ENCODE results near the gene SNRPN.
"Not testable (repeated sequence)": the region's sequence is repeated elsewhere in the genome, so short reads cannot be mapped to it uniquely, and the experiment has no call there.

Gene SNRPN

DNA sequence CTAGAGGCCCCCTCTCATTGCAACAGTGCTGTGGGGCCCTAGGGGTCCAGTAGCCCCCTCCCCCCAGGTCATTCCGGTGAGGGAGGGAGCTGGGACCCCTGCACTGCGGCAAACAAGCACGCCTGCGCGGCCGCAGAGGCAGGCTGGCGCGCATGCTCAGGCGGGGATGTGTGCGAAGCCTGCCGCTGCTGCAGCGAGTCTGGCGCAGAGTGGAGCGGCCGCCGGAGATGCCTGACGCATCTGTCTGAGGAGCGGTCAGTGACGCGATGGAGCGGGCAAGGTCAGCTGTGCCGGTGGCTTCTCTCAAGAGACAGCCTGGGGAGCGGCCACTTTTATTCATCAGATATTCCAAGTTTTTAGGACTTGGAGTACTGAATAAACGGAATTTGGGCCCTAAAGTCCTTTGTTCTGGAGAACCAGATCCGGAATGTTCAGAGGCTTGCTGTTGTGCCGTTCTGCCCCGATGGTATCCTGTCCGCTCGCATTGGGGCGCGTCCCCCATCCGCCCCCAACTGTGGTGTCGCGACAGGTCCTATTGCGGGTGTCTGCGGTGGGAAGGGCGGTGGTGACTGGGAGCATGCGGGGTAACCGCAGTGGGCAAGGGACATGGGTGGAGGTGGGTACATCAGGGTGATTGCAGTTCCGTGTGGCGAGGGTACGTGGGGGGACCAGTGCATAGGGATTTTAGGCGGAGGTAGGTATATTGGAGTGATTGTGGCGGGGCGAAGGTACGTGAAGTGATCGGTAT lies at the start of gene SNRPN, which contains the start of gene SNURF:
Gene SNRPN (plus strand): TSS at position 205 of the 748 bp plus-strand sequence. CDS start 19,467 bp downstream, outside the sequence.
Gene SNURF (plus strand): TSS at position 205 of the 748 bp plus-strand sequence. CDS start 62 bp downstream, at position 267.
- no peak for DNase-seq (ENCODE audit: low spot score)

DNA sequence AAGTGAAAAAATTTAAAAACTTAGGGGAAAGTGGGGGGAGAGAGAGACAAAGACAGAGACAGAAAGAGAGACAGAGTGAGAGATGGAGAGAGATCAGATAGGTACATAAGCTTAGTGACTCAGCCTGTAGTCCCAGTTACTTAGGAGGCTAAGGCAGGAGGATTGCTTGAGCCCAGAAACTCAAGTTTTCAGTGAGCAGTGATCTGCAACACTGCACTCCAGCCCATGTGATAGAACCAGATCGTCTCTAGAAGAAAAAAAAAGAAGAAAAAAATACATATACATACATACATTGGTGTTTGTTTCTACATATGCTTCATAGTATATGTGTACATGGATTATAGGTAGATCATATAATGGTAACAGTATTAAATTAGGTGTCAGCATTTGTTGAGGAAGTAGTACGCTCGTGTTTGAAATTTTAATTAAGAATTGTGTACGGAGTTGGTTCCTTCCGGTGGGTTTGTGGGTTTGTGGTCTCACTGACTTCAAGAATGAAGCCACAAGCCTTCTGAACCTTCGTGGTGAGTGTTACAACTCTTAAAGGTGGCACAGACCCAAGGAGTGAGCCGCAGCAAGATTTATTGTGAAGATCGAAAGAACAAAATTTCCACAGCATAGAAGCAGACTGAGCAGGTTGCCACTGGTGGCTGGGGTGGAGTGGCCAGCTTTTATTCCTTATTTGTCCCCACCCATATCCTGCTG lies 38.3 kb upstream of the SNRPN start:
- no peak for DNase-seq (ENCODE audit: low spot score)

DNA sequence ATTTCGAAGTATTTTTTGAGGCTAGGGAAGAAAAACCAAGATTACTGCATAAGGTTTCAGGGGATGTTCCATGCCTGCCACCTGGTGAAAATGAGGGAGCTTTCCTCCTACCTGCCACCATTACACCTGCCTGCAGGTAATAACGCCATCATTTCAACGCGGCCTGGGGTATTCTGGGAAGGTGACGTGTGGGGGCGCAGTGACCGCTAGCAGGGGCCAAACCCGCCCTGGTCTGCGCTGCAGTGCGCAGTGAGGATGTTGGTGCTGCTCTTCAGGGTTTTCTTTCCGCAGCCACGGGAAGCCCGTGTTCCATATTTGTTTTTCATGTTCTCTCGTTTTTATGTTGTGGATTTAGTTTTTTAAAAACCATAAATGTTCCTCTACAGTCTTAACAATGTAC lies 37.4 kb upstream of the SNRPN start:
- DNase-seq (ENCODE audit: low spot score) = no peak

DNA sequence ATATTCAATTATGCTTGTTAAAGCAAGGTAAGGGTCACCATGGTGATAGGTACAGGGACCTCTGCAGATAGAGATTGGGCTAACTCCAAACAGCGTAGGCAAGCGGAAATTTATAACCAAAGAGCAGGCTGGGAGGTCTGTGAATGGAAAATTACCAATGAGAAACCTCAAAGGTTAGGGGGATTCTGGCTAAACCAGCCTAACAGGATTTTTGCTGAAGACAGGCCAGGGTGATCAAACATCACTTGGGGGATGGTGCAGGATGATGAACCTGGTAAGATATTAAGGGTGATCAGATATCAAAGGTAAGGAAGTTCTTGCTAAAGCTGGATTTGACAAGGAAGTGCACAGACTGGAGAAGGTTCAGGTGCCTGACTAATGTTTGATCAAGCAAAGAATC lies 35.3 kb upstream of the SNRPN start:
- DNase-seq (ENCODE audit: low spot score) = no peak

DNA sequence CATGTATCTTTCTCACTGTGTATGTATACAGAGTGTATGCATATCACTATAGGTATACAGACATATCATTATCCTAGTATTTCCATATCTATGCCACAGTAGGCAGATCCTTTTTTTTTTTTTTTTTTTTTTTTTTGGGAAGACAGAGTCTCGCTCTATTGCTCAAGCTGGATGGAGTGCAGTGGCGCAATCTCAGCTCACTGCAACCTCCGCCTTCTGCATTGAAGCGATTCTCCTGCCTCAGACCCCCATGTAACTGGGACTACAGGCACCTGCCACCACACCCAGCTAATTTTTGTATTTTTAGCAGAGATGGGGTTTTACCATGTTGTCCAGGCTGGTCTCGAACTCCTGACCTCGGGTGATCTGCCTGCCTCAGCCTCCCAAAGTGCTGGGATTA lies 32.0 kb upstream of the SNRPN start:
- not testable (repeated sequence) for DNase-seq (ENCODE audit: low spot score)

DNA sequence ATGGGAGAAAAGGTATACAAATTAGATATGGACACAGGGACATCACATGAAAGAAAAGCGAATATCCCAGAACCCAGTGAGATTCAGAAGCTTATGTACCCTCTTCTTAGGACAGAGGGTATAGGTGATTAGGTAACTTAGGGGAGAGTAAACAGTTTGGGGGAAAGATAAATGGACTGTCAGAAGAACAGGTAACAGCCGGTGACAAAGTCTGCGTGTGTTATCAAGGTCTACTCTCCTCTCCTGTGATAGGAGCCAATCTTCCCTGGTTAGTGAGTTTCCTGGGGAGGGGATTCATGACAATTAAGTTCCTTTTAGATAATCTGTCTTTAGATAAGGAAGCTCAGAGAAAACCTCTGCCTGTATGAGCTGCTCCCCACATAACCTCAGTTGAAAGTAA lies 30.6 kb upstream of the SNRPN start:
- no peak for DNase-seq (ENCODE audit: low spot score)

DNA sequence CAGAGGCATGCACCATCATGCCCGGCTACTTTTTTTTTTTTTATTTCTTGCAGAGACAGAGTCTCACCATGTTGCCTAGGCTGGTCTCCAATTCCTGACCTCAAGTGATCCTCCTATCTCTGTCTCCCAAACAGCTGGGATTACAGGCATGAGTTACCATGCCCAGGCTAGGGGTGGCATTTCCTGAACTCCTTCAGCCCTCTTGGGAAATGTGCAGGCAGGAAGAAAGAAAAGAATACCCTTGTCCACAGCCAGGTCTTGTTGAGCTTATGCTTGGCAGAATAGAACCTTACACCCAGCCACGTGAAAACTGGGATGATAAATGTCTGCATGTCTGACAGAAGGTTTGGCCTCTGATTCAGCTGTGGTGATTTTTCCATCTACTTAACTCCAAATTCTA lies 30.2 kb upstream of the SNRPN start:
- DNase-seq (ENCODE audit: low spot score) = no peak

DNA sequence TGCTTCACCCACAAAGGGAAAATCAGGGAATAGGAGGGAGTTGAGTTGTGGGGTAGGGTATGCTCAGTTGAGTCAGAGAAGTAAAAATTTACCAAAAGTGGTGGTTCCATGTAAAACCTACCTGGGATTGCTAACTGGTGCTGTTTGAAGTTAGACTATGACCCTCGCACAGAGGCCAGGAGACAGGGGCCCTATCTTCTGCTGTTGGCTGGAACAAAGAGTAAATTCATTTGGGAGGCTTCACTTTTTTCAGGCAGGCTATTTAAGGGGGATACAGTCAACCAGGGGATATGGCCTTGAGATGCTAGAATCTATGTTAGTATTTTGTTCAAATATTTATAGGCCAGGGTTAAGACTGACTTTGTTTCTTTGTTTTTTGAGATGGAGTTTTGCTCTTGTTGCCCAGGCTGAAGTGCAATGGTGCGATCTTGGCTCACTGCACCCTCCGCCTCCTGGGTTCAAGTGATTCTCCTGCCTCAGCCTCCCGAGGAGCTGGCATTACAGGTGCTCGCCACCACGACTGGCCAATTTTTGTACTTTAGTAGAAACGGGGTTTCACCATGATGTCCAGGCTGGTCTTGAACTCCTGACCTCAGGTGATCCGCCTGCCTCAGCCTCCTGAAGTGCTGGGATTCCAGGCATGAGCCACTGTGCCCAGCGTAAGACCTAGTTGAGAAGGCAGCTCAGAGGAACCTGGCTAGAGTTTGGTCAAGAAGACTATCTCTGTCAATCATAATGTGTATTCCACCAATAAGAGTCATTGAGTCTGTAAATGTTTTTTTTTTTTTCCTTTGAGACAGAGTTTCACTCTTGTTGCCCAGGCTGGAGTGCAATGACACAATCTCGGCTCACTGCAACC lies 22.7 kb upstream of the SNRPN start:
- DNase-seq (ENCODE audit: low spot score) = not testable (repeated sequence)

DNA sequence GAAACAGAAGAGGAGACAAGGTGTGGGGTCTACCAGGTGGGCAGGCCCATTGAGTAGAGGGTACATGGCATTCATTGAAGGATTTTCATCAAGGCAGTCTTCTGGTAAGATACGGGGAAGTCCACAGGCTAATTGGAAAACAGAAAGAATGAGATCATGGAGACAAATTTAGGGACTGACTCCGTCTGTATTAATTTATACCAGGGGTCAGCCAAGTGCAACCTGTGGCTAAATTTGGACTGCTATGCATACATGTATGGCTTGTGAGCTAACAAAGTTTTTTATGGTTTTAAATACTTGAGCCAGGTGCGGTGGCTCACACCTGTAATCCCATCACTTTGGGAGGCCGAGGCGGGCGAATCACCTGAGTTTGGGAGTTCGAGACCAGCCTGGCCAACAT lies 21.1 kb upstream of the SNRPN start:
- no peak for DNase-seq (ENCODE audit: low spot score)

DNA sequence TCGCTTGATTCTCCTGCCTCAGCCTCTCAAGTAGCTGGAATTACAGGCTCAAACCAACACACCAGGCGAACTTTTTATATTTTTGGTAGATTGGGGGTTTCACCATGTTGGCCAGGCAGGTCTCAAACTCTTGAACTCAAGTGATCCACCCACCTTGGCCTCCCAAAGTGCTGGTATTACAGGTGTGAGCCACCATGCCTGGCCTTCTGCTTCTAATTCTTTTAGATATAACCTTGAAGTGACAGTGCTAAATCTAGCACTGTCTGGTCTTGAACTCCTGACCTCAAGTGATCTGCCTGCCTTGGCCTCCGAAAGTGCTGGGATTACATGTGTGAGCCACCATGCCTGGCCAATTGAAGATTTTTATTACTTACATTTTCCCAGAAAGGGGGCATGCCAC lies 16.6 kb upstream of the SNRPN start:
- DNase-seq (ENCODE audit: low spot score) = not testable (repeated sequence)

DNA sequence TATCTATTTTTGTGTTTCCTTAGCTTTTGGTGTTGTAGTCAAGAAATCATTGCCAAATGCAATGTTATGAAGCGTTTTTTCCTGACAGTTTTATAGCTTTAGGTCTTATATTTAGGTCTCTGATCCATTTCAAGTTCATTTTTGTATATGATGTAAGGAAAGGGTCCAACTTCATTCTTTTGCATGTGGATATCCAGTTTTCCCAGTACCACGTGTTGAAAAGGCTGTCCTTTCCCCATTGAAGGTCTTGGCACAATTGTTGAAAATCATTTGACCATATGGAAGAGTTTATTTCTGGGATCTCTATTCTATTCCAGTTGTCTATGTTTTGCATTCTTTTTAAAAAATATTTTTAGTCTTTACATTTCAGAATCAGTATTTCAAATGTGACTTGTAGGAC lies 14.6 kb upstream of the SNRPN start:
- no peak for DNase-seq (ENCODE audit: low spot score)

DNA sequence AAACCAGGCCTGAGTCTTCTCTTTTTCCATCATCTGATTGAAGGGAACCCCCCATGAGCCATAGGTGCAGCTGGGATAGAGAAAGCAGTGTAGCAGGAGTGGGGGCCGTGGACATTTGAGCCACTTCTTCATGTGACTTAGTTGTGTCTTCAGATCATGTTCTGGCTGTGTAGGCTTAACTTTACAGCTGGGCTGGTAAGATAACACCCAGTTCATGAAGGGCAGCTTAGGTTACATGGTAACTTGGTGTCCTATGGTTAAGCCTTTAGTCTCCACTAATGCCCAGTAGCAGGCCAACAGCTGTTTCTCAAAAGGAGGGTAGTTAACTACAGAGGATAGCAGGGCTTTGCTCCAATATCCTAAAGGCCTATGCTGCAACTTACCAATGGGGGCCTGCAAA lies 11.4 kb upstream of the SNRPN start:
- no peak for DNase-seq (ENCODE audit: low spot score)

DNA sequence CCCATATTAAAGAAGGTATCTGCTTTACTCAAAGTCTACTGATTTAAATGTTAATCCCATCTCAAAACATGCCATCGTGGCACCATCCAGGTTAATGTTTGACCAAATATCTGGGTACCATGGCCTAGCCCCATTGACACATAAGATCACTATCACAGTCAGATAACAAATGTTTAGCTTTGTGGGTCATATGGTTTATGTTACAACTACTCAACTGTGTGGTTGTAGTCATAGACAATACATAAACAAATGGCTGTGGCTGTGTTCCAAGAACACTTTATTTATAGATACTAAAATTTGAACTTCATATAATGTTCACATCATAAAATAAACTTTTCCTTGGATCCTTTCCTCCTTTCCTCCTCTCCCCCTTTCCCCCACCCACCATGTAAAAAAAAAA lies 9.8 kb upstream of the SNRPN start:
- DNase-seq (ENCODE audit: low spot score) = no peak

DNA sequence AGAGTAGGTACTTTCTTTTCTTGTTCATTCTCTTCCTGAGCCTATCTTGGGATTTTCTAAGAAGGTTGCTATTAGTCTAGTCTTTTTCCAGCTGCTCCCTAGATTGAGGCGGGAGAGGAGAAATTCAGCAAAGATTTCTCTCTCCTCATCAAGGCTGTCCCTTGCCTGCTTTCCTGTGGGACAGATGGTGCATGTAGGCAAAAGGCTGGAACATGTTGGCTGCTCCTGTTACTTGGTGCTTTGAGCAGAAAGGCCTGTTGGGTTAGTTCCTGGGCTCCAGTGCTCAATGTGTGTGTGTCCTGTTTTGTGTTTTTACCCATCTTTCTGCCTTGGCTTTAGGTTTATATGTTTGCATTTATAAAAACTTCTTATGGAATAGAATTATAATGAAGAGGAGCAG lies 9.1 kb upstream of the SNRPN start:
- no peak for DNase-seq (ENCODE audit: low spot score)

DNA sequence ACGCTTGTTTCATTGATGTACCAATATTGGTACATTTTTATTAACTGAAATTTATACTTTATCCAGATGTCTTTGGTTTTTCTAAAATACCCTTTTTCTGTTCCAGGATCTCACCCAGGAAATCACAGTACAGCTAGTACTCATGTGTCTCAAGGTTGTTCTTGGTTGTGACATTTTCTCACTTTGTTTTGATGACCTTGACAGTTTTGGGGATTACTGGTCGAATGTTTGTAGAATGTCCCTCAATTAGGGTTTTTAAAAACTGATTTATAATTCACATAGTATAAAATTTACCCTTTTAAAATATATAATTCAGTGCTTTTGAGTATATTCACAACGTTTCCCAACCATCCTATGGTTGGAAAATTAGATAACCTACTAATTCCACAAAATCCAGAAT lies 6.3 kb upstream of the SNRPN start:
- DNase-seq (ENCODE audit: low spot score) = no peak

DNA sequence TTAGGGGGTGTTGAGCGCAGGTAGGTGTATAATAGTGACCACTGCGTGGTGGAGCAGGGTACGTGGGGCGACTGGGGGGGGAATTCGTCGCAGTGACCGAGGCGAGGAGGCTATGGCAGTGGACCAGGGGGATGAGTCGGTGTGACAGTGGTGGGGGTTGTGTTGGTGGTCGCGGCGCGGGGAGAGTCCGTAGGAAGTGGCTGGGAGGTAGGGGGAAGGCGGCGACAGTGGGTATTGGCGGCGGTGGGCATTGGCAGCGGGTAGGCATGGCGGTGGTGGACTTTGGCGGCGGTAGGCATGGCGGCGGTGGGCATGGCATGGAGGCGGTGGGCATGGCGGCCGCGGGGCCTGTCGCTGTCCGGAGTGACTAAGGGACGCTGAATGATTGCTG lies 739 bp downstream of the SNRPN start:
- no peak for DNase-seq (ENCODE audit: low spot score)

DNA sequence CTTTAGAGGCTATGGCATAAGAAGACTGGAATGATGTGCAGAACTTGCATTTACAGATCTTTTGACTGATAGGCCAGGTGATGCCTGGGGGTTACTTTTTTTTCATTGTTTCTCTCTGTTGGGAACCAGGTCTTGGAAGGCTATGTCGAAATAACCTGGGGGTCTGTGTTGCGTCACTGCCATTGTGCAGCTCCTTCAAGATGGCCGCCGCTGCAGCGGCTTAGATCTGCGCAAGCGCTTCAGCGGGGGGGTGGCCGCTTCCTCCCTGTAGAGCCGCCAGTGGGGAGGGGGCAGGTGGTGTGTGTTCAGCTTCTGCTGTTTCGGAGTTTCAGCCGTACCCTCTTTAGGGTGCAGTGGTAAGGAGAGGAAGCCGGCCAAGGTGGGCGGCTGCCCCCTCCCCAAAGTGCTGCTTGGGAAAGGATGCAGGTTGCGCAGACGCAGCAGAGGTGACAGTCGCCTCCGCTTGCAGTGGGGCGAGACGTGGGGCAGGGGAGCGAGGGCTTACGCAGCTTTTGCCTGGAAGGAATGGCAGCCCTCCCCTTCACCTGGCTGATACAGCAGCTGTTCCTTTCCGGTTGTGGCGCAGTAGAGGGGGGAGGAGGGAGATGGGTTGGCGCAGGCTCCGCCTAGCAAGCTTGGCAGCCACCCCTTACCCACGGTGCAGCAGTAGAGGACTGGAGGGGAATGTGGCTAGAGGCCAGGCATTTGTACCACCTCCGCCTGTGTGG lies 1.5 kb downstream of the SNRPN start:
- no peak for DNase-seq (ENCODE audit: low spot score)

DNA sequence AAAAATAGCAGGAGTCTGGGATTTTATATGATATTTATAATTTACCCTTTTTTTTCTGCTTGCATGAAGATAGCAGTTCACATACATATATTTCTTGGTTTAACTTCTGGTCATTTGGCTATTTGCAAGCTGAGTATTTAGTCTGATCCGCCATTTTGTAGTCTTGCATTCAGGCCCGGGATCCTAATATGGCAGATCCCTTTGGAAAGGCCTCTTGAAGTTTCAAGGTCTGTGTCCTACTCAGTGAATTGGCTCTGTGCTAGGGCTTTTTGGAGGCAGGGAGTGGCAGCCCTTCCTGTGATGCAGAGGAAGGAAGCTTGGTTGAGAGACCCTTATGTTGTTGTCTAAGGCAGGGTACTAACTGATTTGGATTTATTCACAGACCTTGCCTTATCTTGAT lies 2.9 kb downstream of the SNRPN start:
- no peak for DNase-seq (ENCODE audit: low spot score)

DNA sequence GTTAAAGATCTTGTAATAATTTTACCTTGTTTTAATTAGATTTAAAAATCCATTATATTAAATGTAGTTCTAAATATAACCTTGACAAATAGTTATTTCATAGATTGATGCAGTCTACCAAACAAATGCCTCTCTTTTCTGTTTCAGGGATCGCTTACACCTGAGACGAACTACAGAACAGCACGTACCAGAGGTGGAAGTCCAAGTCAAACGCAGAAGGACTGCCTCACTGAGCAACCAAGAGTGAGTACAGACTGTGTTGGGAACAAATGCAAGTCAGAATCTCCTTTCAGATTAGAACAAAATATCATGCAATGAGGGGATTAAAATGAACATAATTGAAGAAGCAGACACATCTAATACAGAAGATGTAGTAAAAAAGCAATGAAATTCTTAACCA lies 7.2 kb downstream of the SNRPN start:
- no peak for DNase-seq (ENCODE audit: low spot score)

DNA sequence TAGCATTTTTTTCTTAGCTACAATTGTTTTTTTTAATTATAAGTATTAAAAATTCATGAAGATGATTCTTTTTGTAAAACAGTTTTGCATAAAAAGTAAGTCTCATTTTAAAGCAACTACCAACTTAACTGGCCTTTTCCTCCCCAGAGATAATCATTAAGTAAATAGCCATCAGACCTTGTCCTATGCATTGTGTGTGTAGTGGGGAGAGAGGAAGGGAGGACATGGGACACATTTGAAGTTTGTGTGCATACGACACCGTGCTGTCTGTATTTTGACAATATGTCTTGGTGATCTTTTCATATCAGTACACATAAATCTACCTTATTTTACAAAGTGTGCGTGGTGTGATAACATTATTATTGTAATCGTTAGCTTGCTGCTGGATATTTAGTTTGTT lies 8.1 kb downstream of the SNRPN start:
- no peak for DNase-seq (ENCODE audit: low spot score)

DNA sequence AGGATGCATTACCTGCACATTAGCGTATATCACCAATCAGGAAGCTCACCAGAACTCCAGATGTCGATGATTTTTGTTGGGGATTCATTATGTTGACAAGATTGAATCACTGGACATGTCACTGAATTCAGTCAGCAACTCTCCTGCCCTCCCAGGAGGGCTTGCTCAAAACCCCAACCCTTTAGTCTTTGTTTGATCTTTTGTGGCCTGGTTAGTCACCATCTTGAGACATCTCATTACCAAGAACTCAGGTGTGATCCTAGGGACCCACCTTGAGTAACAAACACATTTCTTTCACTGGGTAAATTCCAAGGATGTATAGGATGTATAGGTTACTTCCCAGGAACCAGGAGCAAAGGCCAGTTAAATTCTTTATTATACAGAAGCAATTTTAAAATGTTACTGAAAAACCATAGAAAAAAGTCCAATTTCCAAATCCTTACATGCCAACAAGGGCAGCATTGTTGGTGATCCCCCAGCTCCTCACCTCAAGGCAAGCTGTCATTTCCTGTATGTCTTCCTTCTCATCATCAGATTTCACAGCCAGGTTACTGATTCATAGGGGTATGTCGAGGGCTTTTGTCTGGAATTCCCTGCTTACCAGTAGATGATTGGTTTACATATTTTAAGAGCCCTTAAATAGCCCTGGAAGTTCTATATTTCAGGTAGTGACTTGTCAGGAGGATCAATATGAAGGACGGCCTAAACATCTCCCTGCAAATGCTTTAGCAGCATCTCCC lies 11.7 kb downstream of the SNRPN start:
- DNase-seq (ENCODE audit: low spot score) = no peak

Measured in LoVo (cell line).